ACHN (cell line): ENCODE data around the gene SPTBN5.

Experiments
- DNase-seq: peaks from one replicate; pipeline ENCODE4 v3.0.0-alpha.2; 2015
- in situ Hi-C: cut with HindIII; loops from 2 replicates; pipeline ENCODE4 v1.10.0; 2017; ENCODE audit warnings: low sequenced_read_pairs, low pct_ligation_motif_present, low pct_unique_long_range_greater_than_20kb

SPTBN5 gene

DNA sequence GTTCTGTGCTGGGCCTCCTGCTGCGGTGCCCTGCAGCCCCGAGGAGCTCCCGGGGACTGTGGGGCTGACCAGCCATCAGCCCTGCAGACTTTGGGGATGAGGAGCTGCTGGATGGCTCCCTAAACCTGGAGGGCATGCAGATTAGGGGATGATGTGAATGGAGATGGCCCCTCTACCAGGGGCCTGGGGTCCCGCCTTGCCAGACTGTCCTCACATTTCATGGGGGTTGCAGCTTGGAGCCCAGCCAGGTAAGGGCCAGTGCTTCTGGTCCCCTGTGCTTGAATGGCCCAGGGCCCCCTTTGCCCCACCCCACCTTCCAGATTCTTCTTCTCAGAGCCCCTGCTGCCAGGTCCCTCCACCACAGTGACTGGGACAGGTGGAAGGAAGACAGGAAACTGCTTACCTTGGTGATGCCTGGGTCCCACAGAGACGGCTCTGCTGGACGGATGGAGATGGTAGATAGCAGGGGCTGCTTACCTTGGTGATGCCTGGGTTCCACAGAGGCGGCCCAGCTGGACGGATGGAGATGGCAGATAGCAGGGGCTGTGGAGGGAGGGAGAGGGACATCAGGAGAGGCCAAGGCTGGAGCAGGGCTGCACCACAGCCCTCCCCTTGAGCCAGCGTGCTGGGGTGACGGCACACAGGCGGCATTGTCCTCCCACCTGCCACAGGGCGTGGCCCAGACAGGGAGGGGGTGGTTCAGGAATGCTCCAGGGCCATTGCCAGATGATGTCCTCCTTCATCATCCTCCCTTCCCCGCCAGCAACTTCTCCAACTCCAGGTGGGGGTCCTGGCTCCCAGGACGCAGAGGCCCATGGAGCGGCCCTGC is at the start of gene SPTBN5:
Gene SPTBN5, minus strand, starts transcription at position 632 of the 829 bp plus-strand sequence. Its CDS starts 556 bp downstream, at position 76.
- in situ Hi-C loops, result no loop called here

DNA sequence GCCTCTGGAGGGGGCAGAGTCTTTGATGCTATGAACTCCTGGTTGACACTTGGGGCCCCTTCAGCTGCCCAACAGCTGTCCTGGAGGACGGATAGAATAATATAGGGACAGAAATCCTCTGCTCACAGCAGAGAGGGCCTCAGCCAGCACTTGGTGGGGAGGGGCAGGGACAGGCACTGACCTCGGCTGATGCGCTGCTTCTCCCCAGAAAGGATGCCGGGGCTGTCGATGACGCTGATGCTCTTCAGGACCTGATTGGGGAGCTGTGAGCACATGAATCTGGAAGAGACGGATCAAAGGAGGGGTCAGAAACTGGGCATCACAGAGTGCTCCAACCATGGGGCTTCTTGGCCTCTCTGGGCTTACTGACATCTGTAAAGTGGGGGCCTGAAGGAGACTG is 49.0 kb upstream of the SPTBN5 start:
- in situ Hi-C loops, result no loop called here
- no peak for DNase-seq

More for the DNA sequence above, at the start of gene SPTBN5:
- DNase-seq, result no peak

DNA sequence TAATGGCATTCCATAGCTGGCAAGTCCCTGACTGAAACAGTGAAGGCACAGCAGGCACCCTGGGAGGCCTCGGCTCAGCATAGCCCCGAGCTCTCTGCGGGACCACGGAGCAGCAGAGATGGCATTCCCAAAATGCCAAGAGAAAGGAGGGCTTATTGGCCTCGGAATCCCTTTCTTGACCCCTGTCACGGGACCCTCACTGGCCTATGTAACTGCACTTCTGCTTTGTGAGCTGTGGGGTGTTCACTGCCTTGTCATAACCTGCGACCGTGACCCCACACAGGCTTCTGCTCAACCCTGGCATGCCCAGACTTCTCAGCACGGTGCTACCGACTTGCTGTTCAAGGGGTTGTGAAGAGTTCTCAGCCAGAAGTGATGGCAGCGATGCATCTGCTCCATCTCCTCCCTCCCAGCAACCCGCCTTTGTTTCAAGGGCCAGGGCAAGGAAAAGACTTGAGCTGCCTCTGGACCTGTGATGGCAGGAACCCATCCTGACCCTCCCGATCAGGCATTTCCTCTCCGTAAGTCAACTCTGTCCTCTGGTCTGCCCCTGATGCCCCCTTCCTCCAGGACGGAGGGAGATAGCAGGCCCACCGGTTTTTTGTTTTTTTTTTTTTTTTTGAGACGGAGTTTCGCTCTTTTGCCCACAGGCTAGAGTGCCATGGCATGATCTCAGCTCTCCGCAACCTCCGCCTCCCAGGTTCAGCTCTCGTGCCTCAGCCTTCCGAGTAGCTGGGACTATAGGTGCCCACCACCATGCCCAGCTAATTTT is 48.0 kb upstream of the SPTBN5 start:
- in situ Hi-C loops, result no loop called here
- no peak for DNase-seq

DNA sequence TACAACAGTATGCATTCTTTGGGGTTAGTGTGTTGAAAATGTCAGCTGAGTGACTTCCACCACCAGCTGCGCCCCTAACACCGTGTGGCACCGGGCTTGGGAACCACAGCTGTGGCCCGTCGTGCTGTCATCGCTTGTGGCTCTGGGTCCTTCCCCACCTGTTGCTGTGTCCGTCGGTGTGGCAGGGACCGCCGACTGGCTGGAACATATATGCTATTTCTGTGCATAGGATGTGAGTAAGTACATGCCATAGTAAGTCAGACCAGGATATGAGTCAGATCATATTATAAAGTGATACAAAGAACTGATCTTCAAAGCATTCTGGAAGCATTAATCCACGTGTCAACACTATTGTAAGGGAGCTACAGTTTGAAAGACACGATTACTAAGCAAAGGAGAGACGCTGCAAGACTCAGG is 46.6 kb upstream of the SPTBN5 start:
- in situ Hi-C loops, result no loop called here
- peak; percentile 25 for DNase-seq

DNA sequence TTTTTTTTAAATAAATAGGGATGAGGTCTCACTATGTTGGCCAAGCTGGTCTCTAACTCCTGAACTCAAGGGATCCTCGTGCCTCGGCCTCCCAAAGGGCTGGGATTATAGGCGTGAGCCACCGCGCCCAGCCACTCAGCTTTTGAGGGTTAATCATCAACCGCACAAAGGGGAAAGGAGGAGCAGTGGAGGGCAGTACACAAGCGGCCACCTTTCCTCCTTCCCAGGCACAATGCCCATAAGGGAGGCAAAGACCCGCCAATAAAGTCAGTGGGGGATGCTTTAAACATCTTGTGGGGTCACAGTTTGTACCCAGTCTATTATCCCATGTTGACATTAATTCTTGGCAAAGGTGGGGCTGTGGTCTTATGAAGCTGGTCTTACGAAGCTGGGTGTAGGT is 46.1 kb upstream of the SPTBN5 start:
- in situ Hi-C loops, result no loop called here
- no peak for DNase-seq

DNA sequence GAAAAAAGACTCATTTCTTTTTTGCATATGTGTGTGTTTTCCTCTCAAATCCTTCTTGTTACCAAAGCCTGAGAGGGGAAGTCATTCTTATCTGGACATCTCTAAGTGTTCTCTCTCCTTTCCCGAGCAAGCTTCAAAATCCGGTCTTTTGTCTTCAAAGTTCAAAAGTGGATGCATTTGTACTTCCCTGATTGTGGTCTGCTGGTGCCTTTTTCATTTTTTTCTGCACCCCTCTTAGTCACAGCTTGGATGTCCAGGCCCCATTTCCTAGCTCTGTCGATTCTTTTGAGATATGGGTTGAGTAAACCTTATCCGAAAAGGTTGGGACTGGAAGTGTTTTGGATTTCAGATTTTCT is 43.7 kb upstream of the SPTBN5 start:
- DNase-seq, result no peak
- in situ Hi-C loops, result no loop called here

DNA sequence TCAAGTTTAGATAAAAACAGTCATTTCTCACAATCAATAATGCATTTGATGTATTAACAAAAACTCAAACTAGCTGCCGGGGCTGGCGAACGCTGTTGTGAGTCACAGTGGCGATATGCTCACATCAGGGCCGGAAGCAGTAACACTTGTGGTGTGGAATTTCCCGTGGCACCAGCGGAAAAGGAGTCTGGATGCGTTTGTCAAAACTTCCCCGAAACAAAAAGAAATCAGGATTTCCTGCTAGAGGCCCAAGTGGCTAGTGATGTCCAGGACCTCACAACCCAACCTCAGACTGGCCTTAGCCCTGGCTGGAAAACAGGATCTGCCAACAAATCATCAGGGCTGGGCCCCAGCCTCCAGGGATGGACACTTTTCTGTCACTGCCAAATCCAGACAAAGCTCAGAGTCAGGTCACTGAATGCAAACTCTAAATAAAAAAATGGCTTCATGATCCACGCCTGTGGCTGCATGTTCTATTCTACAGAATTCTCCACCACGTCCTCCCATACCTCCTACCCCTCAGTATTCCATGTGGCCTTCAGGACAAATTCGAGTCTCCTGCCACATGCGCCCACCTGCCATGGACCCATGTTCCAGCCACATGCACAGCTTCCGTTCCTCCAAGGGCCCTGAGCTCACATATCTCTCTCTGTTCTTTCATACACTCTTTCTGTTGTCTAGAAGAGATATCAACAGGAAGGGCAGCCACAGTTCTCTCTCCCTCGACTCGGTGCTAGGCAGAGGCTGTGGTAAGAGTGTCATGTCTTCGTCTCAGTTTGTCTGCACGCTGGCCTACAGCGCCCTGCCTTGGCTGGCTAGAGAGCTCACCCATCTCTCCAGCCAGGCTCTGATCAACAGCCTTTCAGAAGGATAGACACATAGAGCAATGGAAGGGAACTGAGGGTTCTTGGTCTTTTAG is 43.1 kb upstream of the SPTBN5 start:
- no peak for DNase-seq
- in situ Hi-C loops, result no loop called here

DNA sequence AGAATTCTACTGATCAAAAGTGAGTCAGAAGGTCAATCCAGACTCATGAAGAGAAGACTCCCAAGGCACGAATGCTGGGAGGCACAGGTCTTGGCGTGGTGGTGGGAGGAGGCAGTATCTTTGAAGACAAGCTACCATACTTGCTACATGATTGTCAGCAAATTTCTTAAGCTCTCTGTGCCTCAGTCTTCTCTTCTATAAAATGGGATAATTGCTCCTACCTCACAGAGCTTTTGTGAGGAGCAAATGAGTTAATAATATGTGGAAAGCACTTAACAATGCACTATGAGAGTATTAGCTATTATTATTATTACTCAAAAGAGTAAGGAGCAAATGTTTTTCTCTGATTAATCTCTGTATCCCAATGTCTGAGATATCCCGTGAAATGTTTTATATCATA is 42.3 kb upstream of the SPTBN5 start:
- in situ Hi-C loops, result no loop called here
- DNase-seq, result no peak

DNA sequence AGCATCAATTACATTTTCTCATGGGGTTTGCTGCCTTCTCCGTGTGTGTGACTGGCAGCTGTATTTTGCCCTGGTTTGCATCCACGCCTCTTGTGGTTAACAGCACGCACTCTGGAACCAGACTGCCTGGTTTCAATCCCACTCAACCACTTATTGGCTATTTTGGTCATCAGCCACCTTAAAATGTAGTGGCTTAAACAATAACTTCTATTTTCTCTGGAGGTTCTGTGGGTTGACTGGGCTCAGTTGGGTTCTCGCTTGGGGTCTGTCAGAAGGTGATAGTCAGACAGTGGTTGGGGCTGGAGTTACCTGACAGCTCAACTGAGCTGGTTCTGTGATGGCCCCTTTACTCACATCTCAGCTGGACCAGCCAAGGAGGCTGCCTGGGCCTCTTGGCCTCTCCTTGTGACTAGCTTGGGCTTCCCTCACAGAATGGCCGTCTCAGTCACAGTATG is 41.7 kb upstream of the SPTBN5 start:
- in situ Hi-C loops, result no loop called here
- DNase-seq, result no peak

DNA sequence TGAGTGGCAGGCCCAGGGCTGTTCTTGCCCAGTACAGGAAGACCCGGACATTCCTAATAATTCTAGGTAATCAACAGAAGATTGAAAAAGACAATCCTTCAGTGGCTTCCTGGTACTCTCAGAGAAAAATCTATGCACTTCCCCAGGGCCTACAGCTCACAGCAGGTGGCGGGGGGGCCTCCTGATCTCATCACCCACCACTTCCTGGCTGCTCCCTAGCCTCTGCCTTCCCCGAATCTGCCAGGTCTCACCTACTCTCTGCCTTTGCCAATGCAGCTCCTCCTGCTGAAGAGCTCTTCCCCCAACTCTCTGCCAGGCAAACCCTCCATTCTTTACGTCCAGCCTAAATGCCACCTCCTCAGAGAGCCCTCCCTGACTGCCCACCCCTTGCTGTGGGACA is 41.0 kb upstream of the SPTBN5 start:
- in situ Hi-C loops, result no loop called here
- DNase-seq, result peak; percentile 49

DNA sequence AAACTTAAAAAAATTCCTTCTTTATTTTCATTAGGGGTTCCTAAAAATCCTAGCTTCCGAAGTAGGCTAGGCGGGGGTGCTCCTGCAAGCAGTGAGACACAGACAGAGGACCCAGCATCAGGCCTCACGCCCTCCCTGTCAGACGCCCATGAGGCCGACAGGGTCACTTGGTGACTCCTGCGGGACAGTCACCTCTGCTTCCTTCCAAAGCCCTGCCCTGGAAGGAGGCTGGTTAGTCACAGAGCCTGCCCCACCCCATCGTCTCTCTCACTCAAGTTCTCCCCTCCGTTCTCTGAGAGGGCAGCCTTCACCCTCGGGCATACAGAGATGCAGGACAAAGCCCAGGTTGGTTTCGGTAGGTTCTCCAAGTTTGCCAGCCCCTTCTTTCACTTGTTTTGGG is 39.9 kb upstream of the SPTBN5 start:
- no peak for DNase-seq
- in situ Hi-C loops, result no loop called here

DNA sequence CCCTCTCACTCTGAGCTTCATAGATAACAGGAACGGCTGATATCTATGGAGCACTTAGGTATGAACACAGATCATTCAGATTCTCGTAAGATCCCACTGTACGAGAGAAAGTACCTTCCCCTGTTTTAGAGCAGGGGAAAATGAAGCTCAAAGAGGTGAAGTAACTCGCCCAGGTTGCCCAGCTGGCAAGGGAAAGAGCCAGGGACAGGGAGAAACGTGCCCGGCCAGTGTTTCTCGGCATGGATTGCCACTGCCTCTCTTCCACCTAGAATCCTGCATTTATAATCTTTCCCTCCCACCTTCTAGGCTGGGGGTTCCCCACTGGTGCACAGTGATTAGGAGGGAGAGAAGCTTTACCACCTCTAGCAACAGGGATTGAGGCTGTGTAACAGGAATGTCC is 39.5 kb upstream of the SPTBN5 start:
- no peak for DNase-seq
- in situ Hi-C loops, result no loop called here

DNA sequence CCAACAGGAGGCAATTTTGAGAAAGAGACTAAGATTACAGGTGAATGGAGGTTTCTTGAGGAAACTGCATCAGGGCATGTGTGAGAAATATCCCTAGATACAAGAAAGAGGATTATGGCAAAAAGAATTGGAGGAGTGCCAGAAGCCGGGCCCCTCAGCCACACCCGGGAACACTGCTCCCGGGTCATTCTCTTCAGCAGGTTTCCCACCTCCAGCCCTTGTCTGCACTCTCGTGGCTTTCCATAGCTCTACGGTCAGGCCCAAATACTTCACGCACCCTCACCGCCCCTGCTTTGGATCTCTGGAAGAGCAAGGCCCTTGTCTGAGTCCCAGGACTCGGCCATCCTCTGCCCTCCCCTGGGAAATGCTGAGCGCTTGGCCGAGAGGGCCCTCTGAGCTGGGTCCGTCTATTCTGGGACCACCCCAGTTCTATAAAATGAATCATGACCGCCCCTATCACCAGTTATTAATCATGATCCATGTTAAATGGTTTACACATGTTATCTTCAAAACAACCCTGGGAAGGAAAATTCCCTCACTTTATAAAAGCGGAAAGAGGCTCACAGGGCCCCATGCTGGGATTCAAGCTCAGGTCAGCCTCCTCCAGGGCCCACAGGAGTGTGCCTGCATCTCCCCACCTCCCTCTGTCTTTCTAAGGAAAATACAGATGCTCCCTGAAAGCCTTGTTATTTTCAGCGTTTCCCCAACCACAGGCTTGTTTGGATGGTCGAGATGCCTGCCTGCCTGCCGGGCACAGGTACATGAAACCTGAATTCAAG is 38.8 kb upstream of the SPTBN5 start:
- in situ Hi-C loops, result no loop called here
- no peak for DNase-seq

DNA sequence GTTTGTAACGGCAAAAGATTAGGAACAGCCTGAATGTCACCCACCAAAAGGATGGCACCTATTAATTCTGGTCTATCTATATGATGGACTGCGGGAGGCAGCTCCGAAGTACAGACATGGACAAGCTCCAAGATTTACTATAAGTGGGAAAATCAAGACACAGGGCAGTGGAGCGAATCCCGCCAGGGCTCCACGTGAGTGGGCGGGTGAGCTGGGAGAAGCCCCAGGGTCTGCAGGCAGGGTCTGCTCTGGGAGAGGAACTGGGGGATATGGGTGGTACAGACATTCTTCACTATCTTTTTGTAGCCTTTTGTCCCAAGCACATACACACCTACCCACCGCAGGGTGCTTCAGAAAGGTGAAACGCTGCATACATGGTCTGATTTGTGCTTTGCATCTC is 38.2 kb upstream of the SPTBN5 start:
- in situ Hi-C loops, result no loop called here
- no peak for DNase-seq

DNA sequence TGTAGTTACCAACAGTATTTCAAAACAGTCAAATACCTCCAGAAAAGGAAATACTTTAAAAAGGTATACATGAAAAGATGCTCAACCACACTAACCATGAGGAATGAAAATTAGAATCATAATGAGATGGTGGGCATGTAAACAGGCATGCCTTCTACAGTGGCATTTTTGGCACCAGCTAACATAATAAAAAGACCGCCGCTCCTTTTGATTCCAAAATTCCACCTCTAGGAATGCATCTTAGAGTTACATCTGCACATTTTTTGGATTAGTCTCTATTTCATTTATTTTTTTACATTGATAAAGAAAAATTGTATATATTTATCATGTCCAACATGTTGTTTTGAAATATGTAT is 37.0 kb upstream of the SPTBN5 start:
- DNase-seq, result no peak
- in situ Hi-C loops, result no loop called here

DNA sequence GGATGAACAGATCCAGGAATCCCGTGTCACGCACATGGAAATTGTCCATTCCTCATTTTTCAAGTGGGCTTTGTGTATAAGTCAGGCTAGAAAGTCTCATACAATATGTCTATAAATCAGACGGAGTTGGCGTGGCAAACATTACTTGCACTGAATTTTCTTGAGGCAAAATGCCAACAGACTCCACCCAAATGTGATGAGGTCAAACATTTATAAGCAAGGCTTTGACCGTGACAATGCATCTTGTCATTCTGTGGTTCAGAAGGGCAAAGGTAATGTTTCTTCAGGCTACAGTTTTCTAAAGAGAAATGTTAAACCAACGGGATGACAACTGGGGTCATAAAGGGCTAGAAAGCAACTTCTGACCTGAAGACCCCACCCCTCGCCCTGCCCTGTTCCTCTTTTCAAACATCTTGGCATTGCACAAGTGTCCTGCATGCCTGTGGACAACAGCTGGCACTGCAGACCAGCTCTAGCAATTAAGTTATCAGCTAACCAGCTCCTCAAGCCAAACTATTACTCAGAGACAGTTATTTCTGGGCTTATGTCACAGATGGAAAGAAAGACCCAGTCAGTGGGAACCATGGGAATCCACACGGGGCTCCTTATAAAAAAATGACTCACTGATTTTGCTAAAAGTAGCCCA is 36.5 kb upstream of the SPTBN5 start:
- in situ Hi-C loops, result no loop called here
- DNase-seq, result peak; percentile 89

DNA sequence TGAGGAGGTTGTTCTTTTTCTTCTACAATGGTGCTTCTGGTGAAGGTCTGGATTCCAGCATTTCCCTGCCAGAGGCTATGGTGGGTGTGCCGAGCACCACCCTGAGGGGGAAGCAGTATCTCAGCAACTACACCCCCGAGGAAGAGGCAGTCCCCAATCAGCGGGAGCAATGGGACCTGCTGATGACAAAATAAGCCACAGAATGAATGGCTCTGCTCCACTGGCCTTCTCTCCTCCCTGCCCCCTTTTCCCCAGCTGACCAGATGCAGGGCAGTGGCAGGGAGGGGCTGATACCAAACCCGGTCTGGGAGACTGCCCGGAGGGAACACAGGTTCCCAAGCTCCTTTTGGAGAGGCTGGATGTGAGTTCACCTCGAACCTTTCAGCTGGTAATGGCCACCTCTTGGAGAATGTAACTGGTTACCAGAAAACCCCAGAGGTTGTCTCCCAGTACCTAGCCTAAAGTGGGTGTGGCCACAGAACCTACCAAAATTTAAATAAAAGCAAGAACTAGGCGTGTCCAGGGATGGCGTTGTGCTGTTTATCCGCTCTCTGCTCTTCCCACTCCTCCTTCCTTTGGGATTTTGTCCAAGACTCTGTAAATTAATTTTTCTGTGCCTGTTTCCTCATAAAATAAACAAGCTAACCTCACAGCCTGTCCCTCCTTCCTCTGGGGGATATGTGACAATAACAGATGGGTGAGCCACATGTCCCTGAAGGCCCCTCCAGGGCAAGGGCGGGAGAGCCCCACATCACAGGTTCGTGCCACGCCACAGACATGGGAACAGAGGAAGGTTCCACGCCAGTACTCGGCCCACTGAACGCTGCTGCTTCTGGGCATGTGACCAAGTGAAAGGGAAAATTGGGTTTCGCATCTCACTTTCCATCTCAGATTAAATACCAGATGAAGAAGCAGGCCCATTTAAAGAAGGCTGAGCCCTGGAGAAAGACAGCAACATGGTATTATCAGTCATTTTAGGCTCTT is 35.1 kb upstream of the SPTBN5 start:
- DNase-seq, result no peak
- in situ Hi-C loops, result no loop called here
